ENCODE results near the gene DENND11. TPM values are rescaled to one million over a fixed set of nuclear protein-coding genes. Genes with fewer than 3 reads are reported as not detected.

Gene DENND11
- total RNA-seq = 30.7 and 33.7 TPM in 2 replicates
- long read RNA-seq, partial matches to known transcripts = 7 of 14 reads
- long read RNA-seq, other reads (novel, unspliced or antisense) = 7 of 14 reads

- Mint-ChIP-seq H3K9me3 (no peaks in the 10 kb centered on the region), H3K27me3 (ENCODE audit: low read depth) (peaks cover 41% of the 10 kb centered on the region)
- DNase-seq (ENCODE audit: low read depth, low spot score) = peak; percentile 33
Observed at GRCh38 chr7:141702047-141702567, at the start of gene DENND11. TSS of gene DENND11 (minus strand) at chr7:141702166. CDS start at chr7:141702153, 13 bp downstream.

GRCh38 chr7:141748396-141748795, 46.4 kb upstream of the DENND11 start:
- H3K4me3 Mint-ChIP-seq = no peak overlapping the region
- no peaks in the 10 kb centered on the region for H3K27me3 Mint-ChIP-seq (ENCODE audit: low read depth)
- H3K9me3 Mint-ChIP-seq = peaks cover 17% of the 10 kb centered on the region
- peaks cover 53% of the 10 kb centered on the region for H3K36me3 Mint-ChIP-seq (ENCODE audit: low read depth)
- H3K27ac Mint-ChIP-seq (ENCODE audit: unreplicated experiment) = no peak overlapping the region
- H3K4me1 Mint-ChIP-seq = no peaks in the 10 kb centered on the region
- TF ChIP-seq CTCF (conservative IDR thresholded peaks at IDR 0.05) = no peak
- no peak for DNase-seq (ENCODE audit: low read depth, low spot score)

More at GRCh38 chr7:141702047-141702567, at the start of gene DENND11:
- no peak for TF ChIP-seq CTCF (conservative IDR thresholded peaks at IDR 0.05)
- peak within 1 kb of the TSS; percentile 91 for H3K4me3 Mint-ChIP-seq
- H3K36me3 Mint-ChIP-seq (ENCODE audit: low read depth) = no peaks in the 10 kb centered on the region
- peaks cover 17% of the 10 kb centered on the region for H3K4me1 Mint-ChIP-seq
- H3K27ac Mint-ChIP-seq (ENCODE audit: unreplicated experiment) = peak within 1 kb of the TSS; percentile 40

GRCh38 chr7:141744131-141744530, 42.2 kb upstream of the DENND11 start:
- Mint-ChIP-seq H3K27me3 (ENCODE audit: low read depth) (no peaks in the 10 kb centered on the region), H3K4me1 (peaks cover 11% of the 10 kb centered on the region), H3K9me3 (no peaks in the 10 kb centered on the region), H3K27ac (ENCODE audit: unreplicated experiment) (no peak overlapping the region), H3K4me3 (no peak overlapping the region), H3K36me3 (ENCODE audit: low read depth) (peaks cover 16% of the 10 kb centered on the region)
- TF ChIP-seq CTCF (conservative IDR thresholded peaks at IDR 0.05) = no peak
- DNase-seq (ENCODE audit: low read depth, low spot score) = no peak

GRCh38 chr7:141742229-141742628, 40.3 kb upstream of the DENND11 start:
- DNase-seq (ENCODE audit: low read depth, low spot score) = no peak
- H3K4me3 Mint-ChIP-seq = no peak overlapping the region
- H3K4me1 Mint-ChIP-seq = peaks cover 27% of the 10 kb centered on the region
- TF ChIP-seq CTCF (conservative IDR thresholded peaks at IDR 0.05) = no peak
- H3K9me3 Mint-ChIP-seq = no peaks in the 10 kb centered on the region
- no peaks in the 10 kb centered on the region for H3K27me3 Mint-ChIP-seq (ENCODE audit: low read depth)
- H3K36me3 Mint-ChIP-seq (ENCODE audit: low read depth) = peaks cover 7% of the 10 kb centered on the region
- no peak overlapping the region for H3K27ac Mint-ChIP-seq (ENCODE audit: unreplicated experiment)

- TF ChIP-seq CTCF (conservative IDR thresholded peaks at IDR 0.05) = no peak
- Mint-ChIP-seq H3K27ac (ENCODE audit: unreplicated experiment) (peak overlapping the region; percentile 22), H3K9me3 (no peaks in the 10 kb centered on the region), H3K27me3 (ENCODE audit: low read depth) (no peaks in the 10 kb centered on the region), H3K4me1 (peaks cover 29% of the 10 kb centered on the region), H3K36me3 (ENCODE audit: low read depth) (peaks cover 5% of the 10 kb centered on the region), H3K4me3 (peak overlapping the region; percentile 79)
- DNase-seq (ENCODE audit: low read depth, low spot score) = no peak
Observed at GRCh38 chr7:141739250-141739649, 37.3 kb upstream of the DENND11 start.
